GM12874 (cell line): ENCODE results near the gene BACE2.

Experiments used
- TF ChIP-seq, protein P1 (sequence below): IDR thresholded peaks from 2 replicates; pipeline ENCODE4 v1.5.1; 2011; ENCODE audit warnings: low read depth, mild to moderate bottlenecking, control low read depth, low read length, moderate library complexity; ENCODE audit not compliant: insufficient read depth

BACE2 gene

GRCh38 chr21:41256771-41257702 is 89.1 kb downstream of the BACE2 start:
- TF ChIP-seq, protein P1, sequence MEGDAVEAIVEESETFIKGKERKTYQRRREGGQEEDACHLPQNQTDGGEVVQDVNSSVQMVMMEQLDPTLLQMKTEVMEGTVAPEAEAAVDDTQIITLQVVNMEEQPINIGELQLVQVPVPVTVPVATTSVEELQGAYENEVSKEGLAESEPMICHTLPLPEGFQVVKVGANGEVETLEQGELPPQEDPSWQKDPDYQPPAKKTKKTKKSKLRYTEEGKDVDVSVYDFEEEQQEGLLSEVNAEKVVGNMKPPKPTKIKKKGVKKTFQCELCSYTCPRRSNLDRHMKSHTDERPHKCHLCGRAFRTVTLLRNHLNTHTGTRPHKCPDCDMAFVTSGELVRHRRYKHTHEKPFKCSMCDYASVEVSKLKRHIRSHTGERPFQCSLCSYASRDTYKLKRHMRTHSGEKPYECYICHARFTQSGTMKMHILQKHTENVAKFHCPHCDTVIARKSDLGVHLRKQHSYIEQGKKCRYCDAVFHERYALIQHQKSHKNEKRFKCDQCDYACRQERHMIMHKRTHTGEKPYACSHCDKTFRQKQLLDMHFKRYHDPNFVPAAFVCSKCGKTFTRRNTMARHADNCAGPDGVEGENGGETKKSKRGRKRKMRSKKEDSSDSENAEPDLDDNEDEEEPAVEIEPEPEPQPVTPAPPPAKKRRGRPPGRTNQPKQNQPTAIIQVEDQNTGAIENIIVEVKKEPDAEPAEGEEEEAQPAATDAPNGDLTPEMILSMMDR, result no peak

DNA sequence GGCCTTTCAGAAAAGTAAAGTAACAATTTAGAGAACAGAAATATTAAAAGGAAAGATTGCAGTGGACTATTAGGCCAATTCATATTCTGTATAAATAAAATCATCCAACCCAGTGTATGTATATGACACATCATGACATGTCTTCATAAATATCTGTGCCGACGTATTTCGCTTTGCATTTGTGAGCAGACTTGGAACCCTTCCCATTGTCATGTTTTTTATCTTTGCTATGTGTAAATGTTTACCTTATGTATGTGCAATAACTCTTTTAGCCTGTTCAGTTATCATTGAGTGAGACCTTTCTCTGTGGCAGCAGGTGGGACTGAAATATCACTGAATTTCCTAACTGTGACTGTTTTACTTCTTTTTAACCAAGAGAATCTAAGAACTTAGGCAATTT is 90.7 kb downstream of the BACE2 start:
- TF ChIP-seq, protein P1, result no peak

DNA sequence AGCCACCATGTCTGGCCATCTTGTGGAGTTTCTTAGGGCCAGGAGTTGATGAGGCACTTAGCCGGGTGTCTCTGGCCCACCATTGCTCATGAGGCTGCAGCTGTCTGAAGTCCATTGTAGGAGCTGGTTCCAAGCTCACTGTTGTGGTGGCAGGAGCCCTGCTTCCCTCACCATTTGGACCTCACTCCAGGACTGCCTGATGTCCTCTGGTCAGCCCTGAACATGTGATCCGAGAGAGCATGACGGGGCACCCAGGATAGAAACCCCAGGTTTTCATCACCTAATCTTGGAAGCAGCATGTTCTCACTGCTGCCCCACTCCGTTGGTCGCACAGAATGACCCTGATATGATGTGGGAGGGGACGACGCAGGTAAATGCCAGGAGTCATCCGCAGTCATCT is 92.5 kb downstream of the BACE2 start:
- TF ChIP-seq, protein P1, result no peak

DNA sequence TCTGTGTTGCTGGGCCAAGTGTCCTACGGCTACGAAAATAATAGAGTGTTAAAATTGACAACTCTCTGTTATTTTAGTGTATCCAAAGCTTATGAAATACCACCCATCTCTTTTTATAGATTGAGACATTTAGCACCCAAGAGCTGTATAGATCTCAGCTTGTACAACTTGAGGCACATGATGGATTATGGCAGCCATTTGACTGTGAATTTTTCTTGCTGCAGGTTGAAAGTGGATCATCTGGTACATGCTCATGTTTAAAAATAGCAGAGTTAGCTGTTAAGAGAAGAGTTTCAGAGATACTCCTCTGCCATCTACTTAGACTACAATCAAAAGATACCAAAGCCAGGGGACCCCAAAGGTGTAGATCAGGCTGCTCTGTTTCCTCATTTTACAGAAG is 99.4 kb downstream of the BACE2 start:
- TF ChIP-seq, protein P1, result no peak

- TF ChIP-seq, protein P1, result no peak
Measured at GRCh38 chr21:41269535-41269934, 101.6 kb downstream of the BACE2 start.

GRCh38 chr21:41277196-41277595 is 109.2 kb downstream of the BACE2 start:
- TF ChIP-seq, protein P1, result no peak

DNA sequence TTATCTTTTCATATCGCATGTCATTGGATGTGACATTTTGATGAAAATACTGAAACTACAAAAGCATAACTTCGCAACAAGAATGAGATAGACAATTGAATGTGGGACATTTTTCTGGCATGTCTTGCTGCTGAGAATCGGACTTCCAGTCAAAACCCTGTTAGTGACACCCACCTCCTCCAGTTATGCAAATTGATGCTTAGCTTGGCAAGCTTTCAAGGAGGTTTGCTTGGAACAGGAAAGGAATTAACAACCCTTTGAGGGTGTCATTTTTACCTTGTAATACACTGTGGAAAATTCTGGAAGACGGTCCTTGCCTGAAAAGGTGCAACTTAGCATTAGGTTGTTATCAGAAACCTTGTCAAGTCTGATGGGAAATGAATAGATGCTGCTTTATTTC is 109.9 kb downstream of the BACE2 start:
- TF ChIP-seq, protein P1, result no peak
